ENCODE data around the gene KCNJ14.

GRCh38 chr19:48444129-48444935 lies 11.0 kb upstream of the KCNJ14 start:
- TF ChIP-seq, protein P1, sequence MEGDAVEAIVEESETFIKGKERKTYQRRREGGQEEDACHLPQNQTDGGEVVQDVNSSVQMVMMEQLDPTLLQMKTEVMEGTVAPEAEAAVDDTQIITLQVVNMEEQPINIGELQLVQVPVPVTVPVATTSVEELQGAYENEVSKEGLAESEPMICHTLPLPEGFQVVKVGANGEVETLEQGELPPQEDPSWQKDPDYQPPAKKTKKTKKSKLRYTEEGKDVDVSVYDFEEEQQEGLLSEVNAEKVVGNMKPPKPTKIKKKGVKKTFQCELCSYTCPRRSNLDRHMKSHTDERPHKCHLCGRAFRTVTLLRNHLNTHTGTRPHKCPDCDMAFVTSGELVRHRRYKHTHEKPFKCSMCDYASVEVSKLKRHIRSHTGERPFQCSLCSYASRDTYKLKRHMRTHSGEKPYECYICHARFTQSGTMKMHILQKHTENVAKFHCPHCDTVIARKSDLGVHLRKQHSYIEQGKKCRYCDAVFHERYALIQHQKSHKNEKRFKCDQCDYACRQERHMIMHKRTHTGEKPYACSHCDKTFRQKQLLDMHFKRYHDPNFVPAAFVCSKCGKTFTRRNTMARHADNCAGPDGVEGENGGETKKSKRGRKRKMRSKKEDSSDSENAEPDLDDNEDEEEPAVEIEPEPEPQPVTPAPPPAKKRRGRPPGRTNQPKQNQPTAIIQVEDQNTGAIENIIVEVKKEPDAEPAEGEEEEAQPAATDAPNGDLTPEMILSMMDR (conservative IDR thresholded peaks at IDR 0.05; ENCODE audit: low read depth, low read length) = no peak
- TF ChIP-seq RAD21 (IDR thresholded peaks at IDR 0.05; ENCODE audit: low read length) = no peak
- TF ChIP-seq MAFK (IDR thresholded peaks at IDR 0.05; ENCODE audit: low read depth, low read length) = no peak
- TF ChIP-seq POLR2A (IDR thresholded peaks at IDR 0.05; ENCODE audit: low read depth, low read length) = no peak
- no peak for TF ChIP-seq MXI1 (IDR thresholded peaks at IDR 0.05; ENCODE audit: borderline replicate concordance, low read depth, low read length)
- TF ChIP-seq, protein P2, sequence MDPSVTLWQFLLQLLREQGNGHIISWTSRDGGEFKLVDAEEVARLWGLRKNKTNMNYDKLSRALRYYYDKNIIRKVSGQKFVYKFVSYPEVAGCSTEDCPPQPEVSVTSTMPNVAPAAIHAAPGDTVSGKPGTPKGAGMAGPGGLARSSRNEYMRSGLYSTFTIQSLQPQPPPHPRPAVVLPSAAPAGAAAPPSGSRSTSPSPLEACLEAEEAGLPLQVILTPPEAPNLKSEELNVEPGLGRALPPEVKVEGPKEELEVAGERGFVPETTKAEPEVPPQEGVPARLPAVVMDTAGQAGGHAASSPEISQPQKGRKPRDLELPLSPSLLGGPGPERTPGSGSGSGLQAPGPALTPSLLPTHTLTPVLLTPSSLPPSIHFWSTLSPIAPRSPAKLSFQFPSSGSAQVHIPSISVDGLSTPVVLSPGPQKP (IDR thresholded peaks at IDR 0.05; ENCODE audit: borderline replicate concordance, low read depth, low read length) = no peak

Data from IMR-90 (cell line).